Middle frontal gyrus (tissue), 1 donor: Measurements from ENCODE around the gene CMAS.
"Not testable (repeated sequence)": the region's sequence is repeated elsewhere in the genome, so short reads cannot be mapped to it uniquely, and the experiment has no call there.

ENCODE experiments used
- DNase-seq: peaks from one replicate; pipeline ENCODE4 v3.0.0-alpha.2; 2015; ENCODE audit warnings: low spot score; ENCODE audit errors: extremely low spot score

The CMAS gene

DNA sequence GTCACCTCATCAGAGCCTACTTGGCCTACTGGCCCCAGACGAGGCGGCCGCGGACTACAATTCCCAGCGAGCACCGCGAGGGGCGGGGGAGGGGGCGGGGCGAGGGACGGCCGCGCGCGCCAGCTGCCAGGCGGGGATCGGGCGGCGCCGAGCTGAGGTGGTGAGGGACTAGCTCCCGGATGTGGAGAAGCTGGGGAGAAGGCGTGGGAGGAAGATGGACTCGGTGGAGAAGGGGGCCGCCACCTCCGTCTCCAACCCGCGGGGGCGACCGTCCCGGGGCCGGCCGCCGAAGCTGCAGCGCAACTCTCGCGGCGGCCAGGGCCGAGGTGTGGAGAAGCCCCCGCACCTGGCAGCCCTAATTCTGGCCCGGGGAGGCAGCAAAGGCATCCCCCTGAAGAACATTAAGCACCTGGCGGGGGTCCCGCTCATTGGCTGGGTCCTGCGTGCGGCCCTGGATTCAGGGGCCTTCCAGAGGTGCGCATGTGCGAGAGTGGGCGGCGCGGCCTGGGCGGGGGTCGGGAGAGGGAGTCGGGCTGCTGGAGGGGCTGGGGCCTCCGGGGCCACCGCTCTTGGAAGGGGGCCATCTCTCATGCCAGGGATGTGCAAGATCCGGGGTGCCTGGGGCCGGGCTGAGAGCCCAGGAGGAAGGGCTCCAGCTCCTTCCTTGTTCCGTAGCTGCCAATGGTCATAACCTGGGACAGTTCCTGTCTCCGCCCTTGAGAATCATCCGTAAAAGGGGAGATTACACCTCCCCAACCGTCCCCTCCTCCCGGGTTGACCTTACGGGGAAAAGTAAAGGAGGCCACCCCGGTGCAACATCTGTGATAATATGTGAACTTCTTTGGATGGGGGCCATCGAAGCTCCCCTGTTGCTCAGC, at the start of gene CMAS:
CMAS (plus strand) TSS at position 129 of the 878 bp plus-strand sequence; CDS start at position 215, 86 bp downstream.
- peak; percentile 43 for DNase-seq

DNA sequence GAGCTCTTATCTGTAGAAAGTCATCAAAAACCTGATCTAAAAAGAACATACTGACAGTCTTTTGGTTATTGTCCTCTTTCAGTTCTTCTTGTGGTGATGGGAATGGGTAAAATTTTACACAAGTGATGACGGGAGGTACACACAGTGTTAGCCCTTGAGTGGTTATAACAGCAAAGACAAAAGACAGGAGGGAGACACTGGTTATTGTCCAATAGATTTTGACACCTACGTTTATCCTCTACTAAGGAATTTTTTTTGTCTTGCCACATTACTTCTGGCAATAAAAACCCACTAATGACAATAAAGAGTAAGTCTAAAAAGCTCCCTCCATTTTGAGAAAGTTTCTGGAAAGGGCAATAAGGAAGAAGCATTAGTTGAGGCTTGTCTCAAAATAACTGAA, 47.7 kb upstream of the CMAS start:
- DNase-seq = no peak

DNA sequence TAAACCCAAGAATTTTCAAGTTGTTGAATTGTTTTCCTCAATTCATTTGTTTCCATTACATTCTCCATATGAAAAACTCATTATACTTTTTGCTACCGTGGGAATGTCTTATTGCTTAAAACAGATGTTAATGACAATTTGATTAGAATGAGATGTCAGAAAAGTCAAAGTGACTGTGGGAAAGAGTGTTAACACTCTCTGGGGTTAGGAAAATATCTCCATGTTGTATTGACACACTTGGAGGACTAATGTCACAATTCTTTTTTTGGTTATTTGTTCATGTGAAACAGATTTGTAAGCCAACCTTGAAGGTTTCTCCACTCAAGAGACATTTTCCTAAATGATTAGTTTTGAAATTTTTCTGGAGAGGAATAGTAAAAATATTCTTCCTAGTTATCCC, 47.2 kb upstream of the CMAS start:
- no peak for DNase-seq

DNA sequence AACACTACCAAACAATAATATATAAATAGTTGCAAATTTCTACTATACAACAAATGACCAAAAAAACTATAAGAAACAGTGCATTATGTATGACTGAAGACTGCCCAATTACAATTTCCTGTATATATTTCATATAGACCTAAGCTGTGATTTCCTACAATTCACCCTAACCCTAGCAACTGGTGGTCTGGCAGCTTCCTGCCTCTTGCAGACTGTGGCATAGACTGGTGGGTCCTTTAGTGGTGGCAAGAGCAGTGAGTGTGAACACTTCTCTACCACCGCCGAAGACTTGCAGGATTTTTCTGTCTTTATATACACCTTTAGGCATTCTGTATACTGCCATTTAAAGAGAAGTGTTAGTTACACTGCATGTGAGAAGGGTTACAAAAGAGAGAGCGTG, 43.6 kb upstream of the CMAS start:
- no peak for DNase-seq

DNA sequence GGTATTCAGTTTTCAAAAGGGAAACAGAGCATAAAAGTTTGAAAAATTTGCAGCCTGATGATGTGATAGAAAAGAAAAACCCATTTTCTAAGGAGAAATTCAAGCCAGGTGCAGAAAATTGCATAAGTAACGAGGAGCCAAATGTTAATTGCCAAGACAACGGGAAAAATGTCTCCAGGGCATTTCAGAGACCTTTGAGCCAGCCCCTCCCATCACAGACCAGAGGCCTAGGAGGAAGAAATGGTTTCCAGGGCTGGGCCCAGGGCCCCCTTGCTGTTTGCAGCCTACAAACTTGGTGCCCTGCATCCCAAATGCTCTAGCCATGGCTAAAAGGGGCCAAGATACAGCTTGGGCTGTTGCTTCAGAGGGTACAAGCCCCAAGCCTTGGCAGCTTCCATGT, 38.2 kb upstream of the CMAS start:
- DNase-seq = not testable (repeated sequence)

DNA sequence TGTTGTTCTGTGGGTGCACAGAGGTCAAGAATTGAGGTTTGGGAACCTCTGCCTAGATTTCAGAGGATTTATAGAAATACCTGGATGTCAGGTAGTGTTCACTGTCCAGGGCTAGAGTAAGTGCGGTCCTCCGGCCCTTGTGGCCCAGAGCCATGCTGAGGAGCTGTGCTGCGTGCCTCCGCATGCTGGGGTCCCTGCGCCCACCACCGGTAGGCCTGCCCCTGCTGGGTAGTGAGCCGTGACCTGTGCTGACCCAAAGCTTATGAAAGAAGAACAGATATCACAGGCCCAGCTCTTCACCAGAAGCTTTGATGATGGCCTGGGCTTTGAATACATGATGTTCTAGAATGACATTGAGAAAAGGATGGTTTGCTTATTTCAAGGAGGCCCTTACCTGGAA, 37.8 kb upstream of the CMAS start:
- DNase-seq = no peak

DNA sequence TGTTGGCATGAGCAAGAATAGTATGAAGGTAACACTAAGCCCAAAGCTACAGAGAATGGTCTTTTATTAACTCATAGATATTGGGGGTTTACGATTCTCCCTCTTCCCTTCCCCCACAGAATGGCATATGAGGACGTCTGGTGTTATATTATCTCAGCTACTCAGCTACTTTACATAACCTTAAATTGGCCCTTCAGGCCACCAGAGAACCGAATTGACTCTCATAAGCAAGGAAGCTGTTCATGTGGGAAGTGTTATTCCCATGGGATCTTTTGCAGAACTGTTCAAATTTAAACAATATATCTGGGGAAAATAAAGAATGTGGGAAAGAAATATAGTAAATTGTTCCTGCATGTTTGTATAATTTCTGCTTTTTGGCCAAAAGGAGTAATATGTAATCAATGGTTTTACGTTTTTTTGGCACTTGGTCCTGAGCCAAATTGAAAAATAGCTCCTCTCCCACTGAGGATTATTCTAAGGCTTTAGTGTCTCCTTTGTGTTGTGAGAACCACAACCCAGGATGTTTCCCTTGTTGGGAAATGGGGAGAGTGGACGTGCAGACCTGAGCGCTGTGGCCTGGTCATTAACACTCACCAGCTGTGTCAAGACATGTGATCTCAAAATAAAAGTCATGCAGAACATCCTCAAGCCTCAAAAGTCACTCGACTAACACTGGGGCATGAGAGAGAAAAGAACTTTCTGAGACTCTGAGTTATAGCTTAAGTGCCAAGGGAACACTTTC, 31.8 kb upstream of the CMAS start:
- DNase-seq = no peak

DNA sequence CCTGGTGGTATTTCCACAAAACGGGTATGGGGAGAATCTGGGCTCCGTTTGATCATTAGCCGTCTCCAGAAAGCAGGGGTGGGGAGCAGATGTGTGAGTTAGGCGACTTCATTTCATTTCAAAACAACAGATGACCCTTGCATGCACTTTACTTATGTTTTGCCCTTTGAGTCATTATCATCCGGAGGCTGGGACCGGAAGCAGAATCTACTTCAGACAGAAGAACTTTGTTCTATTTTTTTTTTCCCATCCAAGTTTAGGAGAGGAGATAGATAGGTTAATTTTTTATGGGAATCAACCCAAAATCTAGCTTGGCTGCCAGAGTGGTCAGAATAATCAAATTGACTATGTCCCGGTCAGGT, 31.3 kb upstream of the CMAS start:
- no peak for DNase-seq

DNA sequence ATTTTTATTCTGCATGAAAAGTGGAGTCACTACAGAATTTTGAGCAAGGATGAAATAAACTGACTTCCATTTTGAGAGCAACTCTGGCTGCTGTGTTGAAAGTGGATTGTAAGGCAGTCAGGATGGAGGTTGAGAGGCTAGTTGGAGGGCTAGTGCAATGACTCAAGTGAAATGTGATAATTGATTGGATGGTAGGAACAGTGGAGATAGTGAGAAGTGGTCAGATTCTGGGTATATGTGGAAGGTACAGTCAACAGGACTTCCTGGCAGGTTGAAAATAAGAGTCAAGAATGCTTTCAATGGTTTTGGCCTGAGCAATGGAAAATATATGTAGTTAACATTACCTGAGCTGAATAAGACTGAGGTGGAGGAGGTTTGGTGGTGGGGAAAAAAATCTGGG, 29.0 kb upstream of the CMAS start:
- no peak for DNase-seq

DNA sequence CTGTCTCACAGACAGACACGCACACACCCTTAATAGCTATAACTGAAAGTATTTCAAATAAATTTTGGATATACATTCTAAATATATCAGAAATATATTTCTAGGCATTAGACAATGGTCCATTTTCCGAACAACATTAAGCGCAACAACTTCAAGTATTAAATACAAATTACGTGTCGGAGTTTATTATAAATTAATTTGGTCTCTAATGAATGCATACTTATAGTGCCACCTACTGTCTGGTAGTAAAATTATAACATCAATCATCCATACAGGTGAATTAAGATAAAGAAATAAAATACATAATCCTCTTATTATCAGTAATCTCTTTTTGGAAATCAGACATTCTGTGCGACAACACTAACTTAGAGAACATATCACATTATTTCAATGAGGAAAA, 27.2 kb upstream of the CMAS start:
- DNase-seq = no peak

DNA sequence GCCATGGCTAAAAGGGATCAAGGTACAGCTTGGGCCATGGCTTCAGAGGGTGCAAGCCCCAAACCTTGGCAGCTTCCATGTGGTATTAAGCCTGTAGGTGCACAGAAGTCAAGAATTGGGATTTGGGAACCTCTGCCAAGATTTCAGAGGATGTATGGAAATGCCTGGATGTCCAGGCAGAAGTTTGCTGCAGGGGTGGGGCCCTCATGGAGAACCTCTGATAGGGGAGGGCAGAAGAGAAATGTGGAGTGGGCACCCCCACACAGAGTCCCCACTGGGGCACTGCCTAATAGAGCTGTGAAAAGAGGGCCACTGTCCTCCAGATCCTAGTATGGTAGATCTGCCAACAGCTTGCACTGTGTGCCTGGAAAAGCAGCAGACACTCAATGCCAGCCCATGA, 22.5 kb upstream of the CMAS start:
- DNase-seq = not testable (repeated sequence)

DNA sequence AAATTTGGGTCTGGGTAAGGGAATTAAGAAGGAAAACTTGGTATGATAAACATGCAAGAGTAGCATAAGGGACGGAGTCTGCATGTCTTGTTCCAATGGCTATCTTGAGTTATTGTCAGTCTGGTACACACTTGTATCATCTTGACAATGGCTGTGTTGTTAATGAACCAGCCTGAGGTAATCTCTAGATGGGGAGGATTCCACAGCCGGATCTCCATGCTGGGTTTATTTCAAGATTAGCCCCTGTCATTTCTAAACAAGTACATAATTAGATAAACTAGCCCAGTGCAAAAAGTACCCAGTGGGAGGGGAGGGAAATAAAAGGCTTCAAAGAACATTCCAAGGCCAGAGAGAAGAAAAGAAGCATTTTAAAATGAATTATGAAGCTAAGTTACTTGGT, 16.5 kb upstream of the CMAS start:
- no peak for DNase-seq

DNA sequence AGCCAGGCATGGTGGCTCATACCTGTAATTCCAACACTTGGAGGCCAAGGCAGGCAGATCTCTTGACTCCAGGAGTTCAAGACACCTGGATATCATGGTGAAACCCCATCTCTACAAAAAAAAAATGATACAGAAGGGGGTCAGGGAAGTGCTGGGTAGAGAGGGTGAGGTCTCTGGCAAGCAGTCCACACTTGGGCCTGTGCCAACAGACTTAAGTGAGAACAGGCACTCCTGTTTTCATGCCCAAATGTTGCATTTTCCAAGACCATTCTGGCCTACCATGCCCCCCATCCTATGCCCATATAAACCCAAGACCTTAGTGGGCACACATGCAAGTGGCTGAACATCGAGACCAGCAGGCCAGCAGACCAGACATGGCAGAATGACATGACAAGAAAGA, 16.0 kb upstream of the CMAS start:
- no peak for DNase-seq

DNA sequence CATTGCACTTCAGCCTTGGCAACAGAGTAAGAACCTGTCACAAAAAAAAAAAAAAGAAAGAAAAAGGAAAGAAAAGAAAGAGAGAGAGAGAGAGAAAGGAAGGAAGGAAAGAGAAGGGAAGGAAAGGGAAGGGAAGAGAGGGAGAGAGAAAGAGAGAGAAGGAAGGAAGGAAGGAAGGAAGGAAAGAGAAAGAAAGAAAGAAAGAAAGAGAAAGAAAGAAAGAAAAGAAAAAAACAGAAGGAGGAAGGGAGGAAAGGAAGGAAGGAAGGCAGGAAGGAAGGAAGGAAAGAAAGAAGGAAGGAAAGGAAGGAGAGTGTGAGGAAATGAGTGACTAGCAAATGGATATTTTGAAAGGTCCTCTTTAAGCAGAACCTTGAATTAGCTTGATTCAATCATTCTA, 13.3 kb upstream of the CMAS start:
- no peak for DNase-seq

DNA sequence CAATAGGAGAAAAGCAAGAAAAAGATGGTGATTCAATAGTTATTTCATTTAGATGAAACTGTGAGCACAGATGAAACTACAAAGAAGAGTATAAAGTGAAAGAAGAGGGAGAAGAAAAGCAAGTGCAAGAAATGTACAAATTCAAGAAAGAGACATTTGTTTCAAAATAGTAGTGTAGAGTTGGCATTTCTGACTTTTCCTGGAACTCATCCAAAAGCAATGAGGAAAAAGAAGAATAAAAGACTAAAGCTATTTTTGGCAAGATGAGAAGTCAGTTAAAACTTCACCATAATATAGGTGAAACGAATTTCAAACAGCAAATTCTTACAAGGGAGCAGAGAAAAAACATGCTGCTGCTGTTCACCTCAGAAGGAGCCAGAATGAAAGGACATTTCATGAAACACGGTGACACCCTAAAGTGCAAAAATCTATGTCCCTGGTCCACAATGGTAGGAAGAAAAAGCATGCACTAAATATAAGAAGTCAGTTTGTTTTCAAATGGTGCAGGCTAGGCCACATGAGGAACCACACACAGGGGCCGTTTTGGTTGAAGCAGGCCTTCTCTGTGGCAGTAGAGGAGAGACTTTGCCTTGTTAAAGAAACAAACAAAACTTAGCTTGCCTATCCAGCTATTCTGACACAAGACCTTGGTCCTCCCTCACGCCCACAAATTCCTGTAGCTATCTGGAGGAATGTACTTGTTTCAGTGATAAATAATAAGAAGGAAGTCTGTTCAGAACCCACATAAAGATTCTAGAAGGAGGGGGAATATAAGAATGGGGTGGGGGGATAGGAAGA, 11.1 kb upstream of the CMAS start:
- no peak for DNase-seq

DNA sequence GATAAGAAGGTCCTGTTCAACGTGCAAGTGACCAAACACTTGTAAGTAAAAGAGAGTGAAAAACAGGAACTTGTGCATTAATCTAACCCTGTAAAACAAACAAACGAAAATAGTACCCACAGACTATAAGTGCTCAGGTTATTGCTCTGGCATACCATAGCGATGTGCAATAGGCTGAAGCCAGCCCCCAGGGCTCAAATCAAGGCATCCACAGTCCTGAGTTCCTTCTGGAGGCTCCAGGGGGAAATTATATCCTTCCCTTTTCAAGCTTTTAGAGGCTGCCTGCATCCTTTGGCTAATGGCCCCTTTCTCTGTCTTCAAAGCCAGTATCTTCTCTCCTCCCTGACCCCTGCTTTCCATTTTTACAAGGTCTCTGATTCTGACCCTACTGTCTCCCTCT, 8.1 kb upstream of the CMAS start:
- no peak for DNase-seq

DNA sequence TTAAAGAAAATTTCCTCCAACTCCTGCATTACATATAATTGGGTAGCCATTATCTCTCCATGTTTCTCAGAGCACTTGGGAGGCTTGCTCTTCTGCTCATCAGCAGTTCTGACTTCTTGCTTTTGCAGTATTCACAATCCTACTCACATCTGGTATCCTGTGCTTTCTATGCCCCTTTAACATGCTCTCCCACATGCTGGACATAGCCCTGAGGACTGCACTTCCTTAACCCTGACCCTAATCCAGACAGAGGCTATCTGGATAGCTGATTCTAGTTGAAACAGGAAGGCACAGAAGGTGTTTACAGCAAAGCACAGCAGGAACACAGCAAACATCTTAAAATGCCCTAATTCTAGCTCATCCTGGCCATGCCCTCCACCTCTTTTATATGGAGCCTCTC, 7.3 kb upstream of the CMAS start:
- no peak for DNase-seq

DNA sequence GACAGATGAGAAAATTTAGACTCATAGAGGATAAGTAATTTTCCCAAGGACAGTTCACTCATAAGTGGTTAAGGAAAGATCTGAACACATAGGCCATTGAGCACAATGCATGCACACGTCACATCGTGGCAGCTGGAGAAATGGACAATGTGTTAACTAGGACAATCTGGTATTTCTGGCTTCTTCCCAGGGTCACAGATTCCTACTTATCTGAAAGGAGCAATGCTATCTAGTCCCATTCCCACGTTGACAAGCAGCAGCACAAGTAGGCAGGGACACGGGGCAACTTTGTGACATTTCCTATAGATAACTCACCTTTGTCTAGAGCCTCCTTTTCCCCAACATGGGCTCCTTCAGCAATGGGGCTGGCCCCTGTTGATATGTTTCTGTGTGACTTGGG, 6.7 kb upstream of the CMAS start:
- DNase-seq = no peak

DNA sequence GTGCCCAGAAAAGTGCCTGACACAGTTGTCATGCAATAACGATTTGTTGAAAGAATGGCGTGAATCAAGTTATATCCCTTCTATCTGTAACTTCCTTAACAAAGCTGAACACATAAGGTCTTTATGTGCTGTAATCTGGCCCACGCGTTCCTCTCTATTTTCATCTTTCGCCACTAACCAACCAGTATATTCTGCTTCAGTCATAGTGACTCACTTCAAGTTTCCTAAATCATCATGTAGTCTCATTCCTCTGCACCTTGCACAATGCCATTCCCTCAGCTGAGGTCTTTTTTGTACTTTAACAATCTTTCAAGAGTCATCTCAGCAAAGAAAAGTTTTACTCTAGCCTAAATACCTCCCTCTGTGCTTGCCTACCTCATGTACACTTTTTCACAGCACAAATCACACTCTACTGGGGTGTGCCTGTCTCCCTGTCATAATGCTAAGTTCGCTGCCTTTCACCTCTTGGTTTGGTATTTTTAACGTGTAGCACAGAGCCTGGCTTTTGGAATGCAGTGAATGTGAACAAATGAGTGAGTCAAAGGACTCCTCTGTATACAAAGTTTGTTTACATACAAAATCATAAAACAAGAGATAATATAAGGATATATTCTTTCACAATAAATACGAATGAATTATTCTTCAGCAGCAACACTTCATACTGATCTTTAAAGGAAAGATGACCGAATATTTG, 2.9 kb upstream of the CMAS start:
- DNase-seq = no peak

DNA sequence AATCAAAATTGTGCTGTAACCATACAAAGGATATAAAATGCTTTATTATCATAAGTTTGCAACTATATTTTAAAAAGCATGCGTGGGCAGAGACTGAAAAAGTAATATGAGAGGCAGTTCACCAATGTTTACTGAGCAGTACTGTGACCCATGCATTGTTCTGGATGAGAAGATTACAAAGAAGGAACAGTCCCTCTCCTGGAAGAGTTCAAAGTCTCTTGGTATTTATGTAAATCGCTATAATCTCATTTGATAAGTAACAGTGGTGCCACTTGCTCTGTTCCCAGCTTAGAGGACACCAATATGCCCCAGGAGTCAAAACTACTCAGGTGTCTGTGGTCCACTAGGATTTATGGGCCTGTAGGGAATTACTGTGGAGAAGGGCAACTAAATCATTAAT, 2.1 kb upstream of the CMAS start:
- DNase-seq = no peak

DNA sequence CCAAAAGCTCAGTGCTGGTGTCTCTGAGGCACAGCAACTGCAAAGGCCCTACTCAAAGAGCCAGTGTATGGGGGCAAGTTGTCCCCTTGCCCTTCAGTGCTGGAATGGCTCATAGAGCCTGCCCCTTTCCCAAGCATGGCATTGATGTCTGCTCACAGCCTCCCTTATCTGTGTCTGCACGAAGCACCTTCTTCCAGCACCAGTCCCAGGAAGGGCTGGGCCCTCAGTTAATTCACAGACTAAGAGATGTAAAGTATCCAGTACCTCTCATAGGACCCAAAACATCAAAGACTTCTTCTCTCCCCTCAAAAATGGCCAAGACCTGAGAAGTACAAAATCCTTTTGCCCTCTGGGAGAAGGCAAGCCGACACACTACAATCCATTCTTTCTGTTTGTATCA, 1.6 kb upstream of the CMAS start:
- DNase-seq = no peak
